HG02970 (cell line): ENCODE measurements around the gene DLG4.
"Not testable (repeated sequence)": the region's sequence is repeated elsewhere in the genome, so short reads cannot be mapped to it uniquely, and the experiment has no call there.

Experiments
- ATAC-seq: cut with Tn5 transposase; IDR thresholded peaks from one replicate; pipeline ENCODE4 v1.9.1; 2021; ENCODE audit warnings: mild to moderate bottlenecking, moderate library complexity, moderate number of reproducible peaks; ENCODE audit not compliant: unreplicated experiment, low FRiP score

The DLG4 gene

GRCh38 chr17:7191571-7192270 is 27.9 kb downstream of the DLG4 start:
- no peak for ATAC-seq

DNA sequence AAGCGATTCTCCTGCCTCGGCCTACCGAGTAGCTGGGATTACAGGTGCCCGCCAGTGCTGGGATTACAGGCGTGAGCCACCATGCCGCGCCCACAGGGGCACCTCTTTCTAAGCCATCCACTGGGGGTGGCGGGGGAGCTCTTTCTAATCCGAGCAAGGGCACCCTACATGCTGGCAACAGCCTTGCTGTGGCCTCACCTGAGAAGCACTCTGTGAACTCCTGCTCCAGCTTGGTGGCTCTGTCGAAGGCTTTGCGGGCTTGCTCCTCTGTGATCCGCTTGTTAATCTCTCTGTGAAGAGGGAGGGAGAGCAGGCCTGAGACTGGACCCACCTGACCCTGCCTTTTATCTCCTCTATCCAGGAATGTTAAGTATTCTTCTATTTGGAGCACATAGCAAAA is 28.6 kb downstream of the DLG4 start:
- no peak for ATAC-seq

- ATAC-seq = no peak
Observed at GRCh38 chr17:7190276-7190917, 29.2 kb downstream of the DLG4 start.

- no peak for ATAC-seq
Observed at GRCh38 chr17:7186241-7186640, 33.4 kb downstream of the DLG4 start.

GRCh38 chr17:7184647-7185046 is 35.0 kb downstream of the DLG4 start:
- no peak for ATAC-seq

- no peak for ATAC-seq
Observed at GRCh38 chr17:7184091-7184488, 35.5 kb downstream of the DLG4 start.

DNA sequence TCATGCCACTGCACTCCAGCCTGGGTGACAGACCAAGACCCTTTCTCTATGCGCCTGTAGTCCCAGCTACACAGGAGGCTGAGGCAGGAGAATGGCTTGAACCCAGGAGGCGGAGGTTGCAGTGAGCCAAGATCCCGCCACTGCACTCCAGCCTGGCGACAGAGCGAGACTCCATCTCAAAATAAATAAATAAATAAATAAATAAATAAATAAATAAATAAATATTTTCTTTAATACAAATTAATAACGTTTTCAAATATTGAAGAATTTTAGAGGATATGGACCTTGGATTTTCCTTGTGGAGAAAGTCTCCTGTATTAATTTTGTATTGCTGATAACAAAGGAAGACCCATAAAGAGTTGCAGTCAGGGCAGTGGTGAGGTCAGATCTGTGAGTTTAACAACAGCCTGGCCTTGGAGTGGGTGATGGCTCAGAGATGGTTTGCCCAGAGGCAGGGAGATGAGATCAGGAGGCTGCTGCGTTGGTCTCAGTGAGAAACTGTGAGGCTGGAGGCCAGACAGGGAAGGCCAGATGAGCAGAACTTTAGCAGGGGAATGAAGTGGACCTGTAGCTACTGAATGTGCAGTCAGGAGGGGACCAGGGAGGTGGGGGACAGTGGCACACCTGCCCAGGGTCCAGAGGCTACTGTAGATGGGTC is 36.1 kb downstream of the DLG4 start:
- ATAC-seq = no peak

DNA sequence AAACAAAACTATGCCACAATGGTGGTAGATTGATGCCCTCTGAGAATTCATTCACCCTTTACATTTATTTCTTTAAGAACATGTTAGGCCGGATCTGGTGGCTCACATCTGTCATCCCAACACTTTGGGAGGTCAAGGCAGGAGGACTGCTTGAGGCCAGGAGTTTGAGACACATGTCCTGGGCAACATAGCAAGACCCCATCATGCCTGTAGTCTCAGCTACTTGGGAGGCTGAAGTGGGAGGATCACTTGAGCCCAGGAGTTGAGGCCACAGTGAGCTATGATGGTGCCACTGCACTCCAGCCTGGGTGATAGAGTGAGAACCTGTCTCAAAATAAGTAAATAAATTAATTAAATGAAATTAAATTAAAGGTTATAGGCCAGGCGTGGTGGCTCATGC is 37.5 kb downstream of the DLG4 start:
- ATAC-seq = not testable (repeated sequence)

GRCh38 chr17:7179317-7180254 is 40.0 kb downstream of the DLG4 start, which contains the start of gene ASGR1:
TSS of gene ASGR1 (minus strand) at chr17:7179370. CDS start at chr17:7178563, 807 bp downstream.
- no peak for ATAC-seq

GRCh38 chr17:7178973-7179316 is 40.7 kb downstream of the DLG4 start:
- no peak for ATAC-seq

DNA sequence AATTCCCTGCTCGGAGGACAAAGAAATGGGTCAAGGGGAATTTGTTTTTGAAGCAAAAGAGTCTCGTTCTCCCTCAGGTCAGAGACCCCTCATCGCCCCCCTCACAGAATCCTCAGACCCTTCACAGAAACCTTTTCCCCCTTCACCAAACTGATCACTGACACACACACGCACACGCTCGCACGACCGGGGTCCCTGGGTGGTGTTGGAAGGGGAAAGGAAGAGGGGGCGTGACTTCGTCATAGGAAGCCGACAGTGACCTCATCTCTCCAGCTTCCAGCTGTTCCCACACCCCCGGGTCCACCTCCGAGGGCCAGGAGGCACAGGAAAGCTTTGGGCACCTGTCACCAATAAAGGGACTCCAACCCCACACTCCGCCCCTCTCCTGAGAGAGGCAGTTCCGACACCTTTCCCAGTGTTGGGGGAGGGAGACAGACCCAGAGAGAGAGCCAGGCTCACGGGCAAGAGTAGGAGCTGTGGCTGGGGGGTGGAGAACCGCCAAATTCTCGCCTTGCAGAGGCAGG is 41.6 kb downstream of the DLG4 start:
- ATAC-seq = no peak

GRCh38 chr17:7177191-7177953 is 42.3 kb downstream of the DLG4 start:
- ATAC-seq = no peak

- no peak for ATAC-seq
Observed at GRCh38 chr17:7176841-7177190, 42.8 kb downstream of the DLG4 start.

GRCh38 chr17:7176107-7176840 is 43.4 kb downstream of the DLG4 start:
- no peak for ATAC-seq

GRCh38 chr17:7175330-7175733 is 44.3 kb downstream of the DLG4 start:
- ATAC-seq = no peak

DNA sequence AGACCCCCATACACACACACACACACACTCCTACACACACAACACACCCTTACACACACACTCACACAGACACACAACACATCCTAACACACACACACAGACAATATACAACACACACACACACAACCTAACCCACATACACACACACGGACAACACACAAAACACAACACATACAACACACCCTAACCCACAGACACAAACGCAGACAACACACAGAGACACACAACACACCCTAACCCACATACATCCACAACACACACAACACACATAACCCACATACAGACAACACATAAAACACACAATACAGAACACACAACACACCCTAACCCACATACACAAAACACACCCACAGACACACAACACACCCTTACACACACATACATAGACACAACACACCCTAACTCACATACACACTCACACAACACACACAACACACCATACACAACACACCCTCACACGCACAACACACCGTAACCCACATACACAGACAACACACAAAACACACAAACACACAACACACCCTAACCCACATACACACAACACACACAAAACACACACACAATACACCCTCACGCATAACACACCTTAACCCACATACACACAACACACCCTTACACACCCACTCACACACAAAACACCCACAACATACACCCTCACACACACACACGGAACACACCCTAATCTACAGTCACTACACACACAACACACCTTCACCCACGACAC is 44.9 kb downstream of the DLG4 start:
- no peak for ATAC-seq

DNA sequence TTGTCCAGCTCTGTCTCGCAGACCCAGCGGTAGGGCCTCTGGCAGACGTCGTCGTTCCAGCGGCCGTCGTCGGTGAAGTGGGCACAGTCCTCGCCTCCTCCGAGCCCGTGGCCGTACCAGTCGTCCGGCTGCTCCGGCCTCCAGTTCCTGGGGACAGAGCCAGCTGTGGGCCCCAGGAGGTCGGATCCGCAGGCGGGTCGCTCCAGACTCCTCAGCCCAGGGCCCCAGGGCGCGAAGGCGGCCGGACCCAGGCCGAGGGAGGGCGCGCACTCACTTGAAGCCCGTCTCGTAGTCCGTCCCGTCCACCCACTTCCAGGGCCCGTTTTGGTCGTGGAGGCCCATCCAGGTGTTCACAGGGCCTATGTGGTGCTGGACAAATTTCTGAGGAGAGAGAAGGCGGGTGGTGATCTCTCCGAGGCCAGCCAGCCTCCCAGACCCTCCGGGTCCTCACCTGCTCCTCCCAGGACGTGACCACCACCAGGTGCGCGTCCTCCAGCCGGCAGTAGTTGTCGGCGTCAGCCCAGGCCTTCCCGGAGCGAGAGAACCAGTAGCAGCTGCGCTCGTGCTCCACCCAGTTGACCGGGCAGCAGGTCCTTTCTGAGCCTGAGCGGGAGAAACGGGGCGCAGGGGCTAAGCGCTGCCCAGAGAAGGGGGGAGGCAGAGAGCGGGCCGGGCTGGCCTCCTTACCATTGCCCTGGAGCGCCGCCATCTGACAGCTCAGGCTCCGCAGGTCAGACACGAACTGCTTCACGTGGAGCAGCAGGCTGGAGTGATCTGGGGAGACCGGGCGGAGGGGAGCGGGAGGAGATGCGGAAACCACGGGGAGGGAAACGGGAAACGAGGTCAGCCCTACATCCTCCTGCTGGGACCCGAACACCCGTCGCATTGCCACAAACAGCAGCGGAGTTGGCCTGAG is 45.7 kb downstream of the DLG4 start:
- no peak for ATAC-seq
